CD4-positive, alpha-beta T cell treated with Interleukin-15 for 1 hour (primary cell): ENCODE measurements around the gene RFLNA.

Experiments
- DNase-seq: peaks from one replicate; pipeline ENCODE4 v3.0.0-alpha.2; 2020

The RFLNA gene, protein sequence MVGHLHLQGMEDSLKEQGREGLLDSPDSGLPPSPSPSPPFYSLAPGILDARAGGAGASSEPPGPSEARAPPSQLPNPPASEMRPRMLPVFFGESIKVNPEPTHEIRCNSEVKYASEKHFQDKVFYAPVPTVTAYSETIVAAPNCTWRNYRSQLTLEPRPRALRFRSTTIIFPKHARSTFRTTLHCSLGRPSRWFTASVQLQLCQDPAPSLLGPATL

DNA sequence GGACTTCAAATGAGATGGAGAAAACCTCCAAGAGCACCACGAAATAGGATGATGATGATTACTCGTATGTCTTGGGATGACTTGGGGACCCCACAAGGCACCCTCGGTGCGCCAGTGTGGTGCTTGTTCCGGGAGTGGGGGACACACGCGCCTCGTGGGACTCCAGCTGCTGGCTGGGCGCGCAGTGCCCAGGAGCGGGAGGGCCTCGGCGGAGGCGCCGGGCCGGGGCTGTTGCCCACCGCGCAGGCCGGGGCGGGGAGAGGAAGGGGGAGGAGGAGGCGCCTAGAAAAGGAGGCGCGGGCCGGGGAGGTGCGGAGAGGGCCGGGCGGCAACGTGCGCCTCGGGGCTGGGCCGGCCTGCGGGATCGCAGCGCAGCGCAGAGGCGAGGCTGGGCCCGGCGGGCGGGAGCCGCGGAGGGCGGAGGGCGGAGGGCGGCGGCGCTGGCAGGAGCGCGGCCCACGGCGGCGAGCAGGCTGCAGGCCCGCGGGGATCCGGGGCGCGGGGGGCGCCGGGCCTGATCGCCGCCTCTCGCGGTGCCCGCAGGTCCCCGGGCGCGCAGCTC, at the start of gene RFLNA:
TSS of gene RFLNA (plus strand) at position 314 of the 562 bp plus-strand sequence. CDS start 337 bp downstream, outside the sequence.
- DNase-seq: no peak

DNA sequence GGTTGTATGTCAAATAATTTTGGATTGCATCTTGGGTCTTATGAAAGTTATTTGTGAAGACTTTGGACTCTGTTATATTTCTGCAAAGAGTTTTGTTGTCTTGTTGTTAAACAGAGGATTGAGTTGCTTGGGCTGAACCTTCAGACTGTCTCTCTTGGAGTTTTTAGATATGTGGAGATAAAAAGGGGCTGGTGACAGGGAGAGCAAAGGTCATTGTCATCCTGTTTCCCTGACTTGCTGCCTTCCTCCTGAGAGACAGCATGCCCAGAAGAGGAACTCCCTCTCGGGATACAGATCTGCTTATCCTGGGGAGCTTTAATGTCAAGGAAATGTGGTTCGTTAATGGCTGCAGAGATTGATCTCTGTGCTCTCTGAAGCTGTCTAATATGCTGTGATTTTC, 47.6 kb upstream of the RFLNA start:
- DNase-seq: no peak

DNA sequence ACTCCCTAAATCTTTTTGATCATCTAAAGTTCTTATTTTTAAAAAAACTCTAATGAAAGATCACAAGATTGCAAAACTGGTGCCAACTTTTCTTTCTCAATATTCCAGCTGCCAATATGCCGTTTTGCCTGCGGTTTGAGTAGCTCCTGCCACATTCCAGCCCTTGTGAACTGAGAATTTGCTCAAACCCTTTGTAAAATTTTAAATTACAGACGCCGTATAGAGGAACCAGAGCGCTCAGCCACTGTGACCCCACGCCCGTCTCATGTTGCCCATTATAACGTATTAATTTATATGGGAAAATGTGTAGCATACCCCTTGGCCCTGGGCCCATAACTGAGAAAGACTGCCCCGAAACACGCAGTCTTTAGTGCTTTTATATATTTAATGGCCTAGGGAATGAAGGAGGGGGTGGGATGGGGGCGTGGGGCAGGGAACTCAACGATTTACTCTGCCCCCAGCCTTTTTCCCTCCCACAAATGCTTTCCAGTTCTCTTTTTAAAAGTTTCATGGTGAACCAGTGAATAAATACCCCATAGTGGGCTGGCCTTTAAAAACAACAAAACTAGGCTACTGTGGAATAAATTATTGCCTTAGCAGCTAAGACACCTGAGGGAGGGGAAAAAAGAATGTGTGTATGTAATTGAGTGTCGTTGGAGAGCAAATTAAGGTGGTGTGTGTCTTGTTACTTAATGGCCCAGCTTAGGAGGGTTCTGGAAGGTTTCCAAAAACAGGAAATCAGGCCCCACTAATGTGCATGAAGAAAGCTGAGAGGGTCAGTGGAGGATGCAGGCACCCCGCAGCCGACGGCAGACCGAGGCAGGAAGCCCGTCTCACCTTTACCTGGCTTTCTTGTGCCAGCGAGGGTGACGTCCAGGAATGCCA, 45.7 kb upstream of the RFLNA start:
- no peak for DNase-seq

DNA sequence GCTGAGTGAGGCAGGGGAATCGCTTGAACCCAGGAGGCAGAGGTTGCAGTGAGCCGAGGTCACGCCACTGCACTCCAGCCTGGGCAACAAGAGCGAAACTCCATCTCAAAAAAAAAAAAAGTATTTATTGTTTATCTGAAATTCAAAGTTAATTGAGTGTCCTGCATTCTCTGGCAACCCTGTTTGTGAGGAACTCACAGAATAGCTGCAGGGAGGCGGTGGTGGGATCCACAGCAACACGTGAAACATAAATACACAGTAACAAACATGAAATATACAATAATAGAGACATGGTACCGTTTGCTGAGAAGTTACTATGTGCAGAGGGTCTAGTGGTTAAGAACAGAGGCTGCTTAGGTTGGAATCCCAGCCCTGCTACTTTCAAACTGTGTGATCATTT, 43.7 kb upstream of the RFLNA start:
- no peak for DNase-seq

DNA sequence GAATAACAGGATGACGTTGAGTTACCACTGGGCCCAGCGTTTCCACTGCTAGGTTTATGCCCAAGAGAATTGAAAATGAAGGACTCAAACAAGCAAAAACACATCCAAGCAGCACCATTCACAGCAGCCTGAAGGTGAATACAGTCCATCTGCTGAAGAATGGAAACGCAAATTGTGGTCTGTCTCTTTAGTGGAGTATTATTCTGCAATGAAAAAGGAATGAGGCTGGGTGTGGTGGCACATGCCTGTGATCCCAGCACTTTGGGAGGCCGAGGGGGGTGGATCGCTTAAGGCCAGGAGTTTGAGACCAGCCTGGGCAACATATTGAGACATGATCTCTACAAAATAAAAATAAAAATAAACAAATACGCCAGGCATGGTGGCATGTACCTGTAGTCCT, 41.9 kb upstream of the RFLNA start:
- no peak for DNase-seq

DNA sequence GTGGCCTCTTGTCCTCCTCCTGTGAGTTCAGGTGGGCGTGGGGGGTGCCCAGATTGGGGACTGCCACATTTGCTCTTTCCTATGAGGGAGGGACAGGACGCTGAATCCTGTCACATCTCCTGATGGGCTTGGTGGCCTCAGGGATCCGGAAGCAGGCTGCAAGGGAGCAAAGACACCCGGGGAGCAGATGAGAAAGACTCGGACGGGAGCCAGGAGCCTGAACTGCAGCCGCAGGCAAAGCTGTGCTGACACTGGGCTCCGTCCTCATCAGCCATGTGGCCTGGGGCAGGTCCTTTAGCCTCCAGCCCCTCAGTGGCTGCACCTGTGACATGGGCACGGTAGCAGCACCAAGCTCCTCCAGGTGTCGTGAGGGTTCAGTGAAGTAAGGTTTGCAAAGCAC, 40.8 kb upstream of the RFLNA start:
- no peak for DNase-seq

DNA sequence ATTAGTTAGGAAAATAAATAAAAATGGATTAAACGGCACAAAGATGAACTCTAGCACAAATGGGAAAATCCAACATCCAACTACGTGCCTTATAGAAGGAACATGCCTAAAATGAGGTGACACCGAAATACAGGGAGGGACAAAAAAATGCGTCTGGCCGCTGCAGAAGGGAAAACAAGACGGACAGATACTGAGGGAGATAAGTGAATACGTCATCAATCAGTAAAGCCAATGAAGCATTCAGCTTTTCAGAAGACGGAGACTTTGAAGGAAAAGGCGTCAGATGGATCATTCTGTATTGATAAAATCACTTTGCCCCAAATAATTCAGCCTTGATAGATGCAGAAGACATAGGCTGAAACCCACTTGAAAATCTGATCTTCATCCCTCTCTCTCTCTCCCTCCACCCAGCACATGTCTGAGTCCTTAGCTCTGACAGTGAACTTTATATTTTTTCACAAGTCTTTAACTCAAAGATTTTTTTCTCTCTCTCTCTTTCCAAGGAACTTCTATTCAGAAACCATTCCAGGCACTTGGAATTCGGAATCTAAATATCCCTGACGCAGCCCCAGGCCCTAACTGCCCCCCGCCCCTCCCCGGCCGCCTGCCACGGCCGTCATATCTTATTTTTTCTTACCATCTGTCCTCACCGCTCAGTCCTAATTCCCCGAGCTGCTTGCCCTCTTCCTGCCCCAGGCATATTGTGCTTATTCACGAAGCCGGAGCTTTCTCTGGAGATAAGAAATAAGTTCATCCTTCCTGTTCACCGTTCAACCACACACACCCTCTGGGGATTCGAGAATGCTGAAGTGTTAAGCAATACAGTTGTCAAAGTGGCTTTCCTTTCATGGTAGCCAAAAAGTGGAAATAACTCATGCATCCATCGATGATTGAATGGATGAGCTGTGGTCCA, 35.5 kb upstream of the RFLNA start:
- no peak for DNase-seq

DNA sequence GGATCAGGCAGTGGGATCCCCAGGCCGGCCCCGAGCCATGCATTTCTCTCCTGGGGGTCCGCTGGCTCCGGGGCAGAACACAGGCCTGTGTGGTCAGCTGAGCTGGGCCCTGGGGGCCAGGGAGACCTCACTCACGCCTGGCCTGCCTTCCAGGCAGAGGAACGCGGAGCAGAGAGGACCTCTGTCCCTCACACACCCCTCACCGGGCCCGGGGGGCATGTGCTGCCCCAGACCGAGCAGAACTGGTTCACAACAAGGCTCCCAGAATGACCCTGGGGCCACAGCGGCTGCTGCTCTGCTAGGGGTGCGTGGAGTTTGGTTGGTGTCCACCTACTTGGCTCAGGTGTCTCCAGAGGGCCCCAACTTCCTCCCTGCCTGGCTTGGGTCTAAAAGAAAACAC, 33.0 kb upstream of the RFLNA start:
- DNase-seq: no peak

DNA sequence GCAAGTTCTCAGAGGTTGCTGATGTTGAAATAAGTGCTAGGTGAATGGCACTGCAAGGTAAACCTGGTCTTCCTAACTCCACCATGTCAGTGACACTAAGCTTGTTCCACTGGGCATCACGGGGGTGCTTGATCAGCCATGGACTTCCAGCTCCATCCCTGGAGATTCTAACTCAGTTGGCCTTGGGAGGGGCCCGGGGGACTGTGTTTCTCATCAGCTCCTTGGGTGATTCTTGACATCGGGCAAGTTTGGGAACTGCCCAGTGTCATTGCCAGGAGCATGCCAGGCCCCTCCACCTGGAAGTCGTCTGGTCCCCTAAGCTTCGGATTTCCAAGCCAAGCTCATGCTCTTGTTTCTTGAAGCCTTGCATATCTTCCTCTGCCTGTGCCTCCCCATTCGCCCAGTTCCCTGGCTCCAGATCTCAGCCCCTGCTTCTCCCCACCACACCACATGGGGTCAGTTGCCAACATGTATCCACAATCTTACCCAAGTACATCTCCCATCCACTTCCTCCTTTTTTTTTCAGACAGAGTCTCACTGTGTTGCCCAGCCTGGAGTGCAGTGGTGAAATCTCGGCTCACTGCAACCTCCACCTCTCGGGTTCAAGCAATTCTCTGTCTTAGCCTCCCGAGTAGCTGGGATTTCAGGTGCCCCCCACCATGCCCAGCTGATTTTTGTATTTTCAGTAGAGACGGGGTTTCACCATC, 30.7 kb upstream of the RFLNA start:
- DNase-seq: no peak

DNA sequence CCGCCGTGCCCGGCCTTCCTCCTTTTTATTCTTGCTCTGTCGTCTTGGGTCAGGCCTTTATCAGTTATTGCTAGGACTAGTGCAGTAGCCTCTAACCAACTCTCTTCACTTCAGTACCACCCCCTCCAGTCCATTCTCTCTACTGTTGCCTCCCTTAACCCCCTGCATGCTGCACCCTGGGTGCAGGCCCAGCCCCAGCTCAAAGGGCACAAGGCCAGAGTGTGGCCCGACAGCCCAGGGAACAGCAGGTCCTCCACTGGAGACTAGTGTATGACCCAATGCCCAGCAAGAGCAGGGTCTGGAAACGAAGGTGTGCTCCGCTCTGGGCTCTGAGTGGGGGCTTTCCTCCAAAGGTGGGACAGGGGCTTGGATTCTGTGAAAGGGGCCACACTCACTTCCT, 30.0 kb upstream of the RFLNA start:
- no peak for DNase-seq

DNA sequence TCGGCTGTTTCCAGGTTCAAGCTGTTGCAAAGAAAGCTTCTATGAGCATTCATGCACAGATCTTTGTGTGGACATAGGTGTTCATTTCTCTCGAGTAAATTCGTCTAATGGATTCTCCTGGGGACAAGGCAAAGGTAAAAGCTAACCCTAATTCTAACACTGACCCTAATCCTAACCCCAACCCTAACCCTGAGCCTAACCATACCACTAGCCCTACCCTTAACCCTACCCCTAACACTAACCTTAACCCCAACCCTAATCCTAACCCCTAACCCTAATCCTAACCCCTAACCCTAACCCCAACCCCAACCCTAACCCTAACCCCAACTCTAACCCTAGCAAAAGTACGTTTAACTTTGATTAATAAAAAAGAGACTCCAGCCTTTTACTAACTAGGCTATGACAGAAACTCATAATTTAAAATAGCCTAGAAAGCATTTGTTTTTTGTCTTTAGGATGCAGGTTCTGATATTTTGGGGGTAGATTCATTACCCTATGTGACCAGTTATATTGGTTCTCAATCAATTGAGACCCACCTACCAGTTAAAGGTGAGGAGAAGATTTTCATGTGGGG, 27.6 kb upstream of the RFLNA start:
- no peak for DNase-seq

DNA sequence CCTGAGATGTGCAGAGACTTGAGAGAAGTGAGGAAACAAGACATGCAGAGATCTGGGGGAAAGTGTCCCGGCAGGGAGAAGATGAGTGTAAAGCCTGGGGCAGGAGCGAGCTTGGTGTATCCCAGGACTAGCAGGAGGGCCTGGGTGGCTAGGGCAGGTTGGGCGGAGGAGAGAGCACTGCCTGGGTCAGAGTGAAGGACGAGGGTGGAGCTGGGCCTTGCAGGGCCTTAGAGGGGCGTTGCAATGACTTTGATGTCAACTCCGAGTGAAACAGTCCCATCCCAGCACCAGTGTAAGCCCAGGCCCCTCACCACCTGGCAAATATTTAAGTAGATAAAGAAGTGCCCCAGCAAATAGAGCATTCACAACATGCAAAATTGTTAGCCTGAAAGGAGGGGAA, 24.2 kb upstream of the RFLNA start:
- DNase-seq: no peak

DNA sequence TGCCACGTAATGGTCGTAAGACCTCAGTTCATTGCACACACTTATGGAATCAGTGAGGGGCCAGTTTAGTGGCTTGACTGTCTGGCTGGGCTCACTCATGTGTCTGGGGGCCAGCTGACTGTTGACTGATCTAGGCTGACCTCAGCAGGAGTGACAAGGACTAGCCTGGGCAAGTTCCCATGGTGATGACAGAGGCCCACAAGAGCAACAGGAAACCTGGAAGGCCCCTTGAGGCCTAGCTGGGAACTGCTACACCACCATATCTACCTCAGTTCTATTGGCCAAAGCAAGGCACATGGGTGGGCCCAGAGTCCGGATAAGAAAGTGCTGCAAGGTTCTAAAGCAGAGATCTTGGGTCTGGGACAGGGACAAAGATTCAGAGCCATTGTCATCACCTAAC, 21.3 kb upstream of the RFLNA start:
- peak; percentile 32 for DNase-seq

DNA sequence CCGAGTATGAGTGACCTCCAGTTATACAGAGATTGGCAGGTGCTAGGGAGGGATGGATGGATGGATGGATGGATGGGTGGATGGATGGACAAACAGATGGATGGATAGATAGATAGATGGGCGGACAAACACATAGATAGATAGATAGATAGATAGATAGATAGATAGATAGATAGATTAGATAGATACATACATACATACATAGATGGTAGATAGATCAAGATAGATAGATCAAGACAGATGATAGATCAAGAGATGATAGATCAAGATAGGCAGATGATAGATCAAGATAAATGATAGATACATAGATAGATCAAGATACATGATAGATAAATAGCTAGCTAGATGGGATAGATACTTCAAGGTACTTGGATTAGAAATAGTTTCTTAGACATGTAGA, 18.6 kb upstream of the RFLNA start:
- no peak for DNase-seq

DNA sequence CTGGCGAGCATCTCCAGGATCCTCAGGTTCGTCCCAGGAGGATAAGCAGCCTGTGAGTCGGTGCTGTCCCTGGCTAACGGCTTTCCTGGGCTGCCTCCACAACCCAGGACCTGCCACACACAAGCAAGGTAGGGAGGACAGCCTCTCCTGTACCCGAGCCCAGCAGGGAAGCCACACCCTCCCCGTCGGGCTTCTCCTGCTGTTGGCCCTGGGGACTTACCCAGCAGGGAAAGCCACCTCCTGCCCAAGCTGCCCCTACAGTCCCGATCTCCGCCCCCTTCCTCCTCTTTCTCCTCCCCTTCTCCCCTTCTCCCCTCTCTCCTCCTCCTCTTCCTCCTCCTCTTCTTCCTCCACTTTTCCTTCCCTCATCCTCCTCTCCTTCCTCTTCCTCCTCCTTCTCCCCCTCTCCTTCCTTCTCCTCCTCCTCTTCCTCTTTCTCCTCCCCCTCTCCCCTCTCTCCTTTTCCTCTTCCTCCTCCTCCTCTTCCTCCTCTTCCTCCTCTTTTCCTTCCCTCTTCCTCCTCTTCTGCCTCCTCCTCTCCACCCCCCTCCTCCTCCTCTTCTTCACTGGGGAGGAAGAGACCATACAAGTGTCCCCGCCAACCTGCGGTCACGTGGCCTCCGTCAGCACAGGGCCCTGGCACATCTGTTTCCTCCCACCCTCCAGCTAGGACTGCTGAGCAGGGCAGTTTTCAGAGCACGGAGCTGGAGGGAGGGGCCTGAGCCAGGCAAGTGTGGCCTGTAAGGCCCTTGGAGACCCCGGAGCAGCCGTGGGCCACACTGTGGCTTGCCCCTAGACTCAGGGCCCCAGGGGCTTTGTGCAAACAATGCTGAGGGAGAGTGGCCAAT, 17.3 kb upstream of the RFLNA start:
- no peak for DNase-seq

DNA sequence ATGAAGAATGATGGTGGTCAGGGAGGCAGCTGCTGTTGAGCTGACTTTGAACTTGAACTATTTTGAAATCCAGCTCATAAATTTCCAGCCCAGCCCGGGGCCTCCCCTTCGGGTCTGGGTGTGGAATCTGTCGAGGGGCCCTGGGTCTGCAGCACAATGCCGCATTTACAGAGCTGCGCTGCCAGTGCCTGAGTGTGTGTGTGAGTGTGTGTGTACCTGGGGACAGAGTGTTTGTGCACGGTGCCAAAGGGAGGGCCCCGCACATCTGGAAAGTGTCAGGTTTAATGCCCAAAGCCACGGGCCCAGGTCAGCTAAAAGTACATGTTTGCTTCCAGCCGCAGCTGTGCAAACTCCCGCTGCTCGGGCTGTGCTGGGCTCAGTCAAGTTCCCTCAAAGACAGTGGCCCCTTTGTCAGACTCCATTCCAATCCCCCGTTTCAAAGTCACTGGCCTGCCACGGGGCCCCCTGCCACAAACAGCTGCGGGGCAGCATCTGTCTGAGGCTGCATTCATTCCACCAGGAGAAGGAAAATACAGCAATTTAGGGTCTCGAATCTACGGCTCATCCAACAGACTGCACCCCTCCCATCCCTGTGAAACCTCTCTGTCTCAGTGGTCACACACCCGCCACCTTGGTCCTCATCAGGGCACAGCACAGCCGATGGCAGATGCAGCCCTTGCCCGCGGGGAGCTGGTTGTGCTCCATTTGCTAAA, 16.3 kb upstream of the RFLNA start:
- no peak for DNase-seq

DNA sequence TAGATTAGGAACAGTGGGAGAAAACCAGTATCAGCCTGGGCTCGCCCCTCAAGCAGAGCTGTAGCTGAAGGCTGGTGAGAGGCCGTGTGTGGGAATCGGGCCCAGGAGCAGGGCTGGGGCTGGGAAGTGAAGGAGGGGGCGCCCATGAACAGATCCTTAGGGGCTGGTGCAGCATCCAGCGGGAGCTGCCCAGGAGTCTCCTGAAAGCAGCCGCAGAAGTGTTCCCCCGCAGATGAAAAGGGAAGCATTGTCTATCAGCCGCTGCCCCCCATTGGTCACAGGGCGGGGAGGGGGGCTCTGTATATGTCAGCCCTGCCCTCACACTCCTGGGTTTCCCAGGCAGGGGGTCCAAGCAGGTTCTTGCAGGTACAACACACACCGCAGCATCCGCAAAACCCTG, 15.6 kb upstream of the RFLNA start:
- DNase-seq: no peak

DNA sequence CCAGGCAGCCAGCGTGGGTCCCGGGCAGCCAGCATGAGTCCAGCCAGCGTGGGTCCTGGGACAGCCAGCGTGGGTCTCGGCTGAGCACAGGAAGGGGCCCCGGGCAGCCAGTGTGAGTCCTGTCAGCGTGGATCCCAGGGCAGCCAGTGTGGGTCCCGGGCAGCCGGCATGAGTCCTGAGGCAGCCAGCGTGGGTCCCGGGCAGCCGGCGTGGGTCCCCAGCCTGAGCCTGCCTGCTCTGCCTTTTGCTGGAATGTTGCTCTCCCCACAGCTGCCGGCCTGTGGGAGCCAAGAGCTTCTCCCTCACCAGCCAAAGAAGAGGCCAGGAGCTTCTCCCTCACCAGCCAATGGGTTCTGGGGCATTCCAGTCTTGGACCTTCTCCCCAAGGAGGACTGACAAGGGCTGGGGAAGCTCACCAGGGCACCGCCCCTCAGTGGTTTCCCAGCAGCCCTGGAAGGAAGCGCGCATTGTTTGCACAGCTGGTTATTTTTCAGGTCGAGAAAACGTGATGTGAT, 15.0 kb upstream of the RFLNA start:
- no peak for DNase-seq

DNA sequence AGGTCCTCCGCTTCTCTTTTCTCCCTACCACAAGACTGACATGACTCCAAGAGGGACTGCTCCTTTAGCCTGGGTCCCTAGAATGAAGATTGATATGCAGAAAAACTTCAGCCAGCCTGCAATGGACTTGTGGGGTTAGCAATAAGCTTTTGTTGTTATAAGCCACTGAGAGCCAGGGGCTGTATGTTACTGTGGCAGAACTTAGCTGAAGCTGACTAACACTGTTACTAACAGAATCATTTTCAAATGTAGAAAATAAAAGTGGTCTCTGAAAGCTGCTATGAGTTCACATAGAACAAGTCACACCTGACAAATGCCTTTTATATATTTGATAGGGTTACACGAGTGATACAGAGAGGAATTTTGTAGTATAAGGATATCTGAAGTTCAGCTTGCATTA, 13.6 kb upstream of the RFLNA start:
- DNase-seq: no peak

DNA sequence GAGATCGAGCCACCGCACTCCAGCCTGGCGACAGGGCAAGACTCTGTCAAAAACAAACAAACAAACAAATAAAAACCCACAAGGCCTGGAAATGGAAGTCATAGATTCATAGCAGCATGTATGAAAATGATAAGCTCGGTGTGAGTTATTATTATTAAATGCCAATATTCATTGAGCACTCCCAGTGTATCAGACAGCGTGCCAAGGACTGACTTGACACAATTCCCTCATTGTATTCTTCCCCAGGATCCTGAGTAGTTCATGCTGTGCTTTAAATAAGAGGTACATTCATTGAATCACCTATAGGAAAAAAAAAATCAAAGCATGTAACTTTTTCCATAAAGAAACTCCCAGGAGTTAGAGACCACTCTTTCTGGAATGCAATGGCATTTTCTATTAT, 12.6 kb upstream of the RFLNA start:
- no peak for DNase-seq
